ENCODE results near the gene LRP1B. TPM values are rescaled to one million over a fixed set of nuclear protein-coding genes. Genes with fewer than 3 reads are reported as not detected.

The LRP1B gene
- total and polyA plus RNA-seq, 2 of the 8 experiments (the other 6 are each of a cell fraction or from before 2014, with no cell fraction given), result 0.03 TPM; not detected in 1

- no peaks in the 10 kb centered on the region for H3K23me2 ChIP-seq (ENCODE audit: low read depth, low read length)
- 93% methylated on average over 6 of the region's 6 CpGs; no CpG with 5 or more reads in 1 of the 2 experiments for WGBS, 2 experiments (ENCODE audit: extremely low coverage in 1 of 2, insufficient coverage in 1 of 2, insufficient read length in 1 of 2, insufficient replicate concordance in 2 of 2, low coverage in 1 of 2, low lambda C conversion rate in 2 of 2, missing lambda C conversion rate in 1 of 2)
- no peak overlapping the region for H3K9ac ChIP-seq (replicated peaks in 1 of 4; ENCODE audit: extremely low read depth in 1 of 4, low read depth in 3 of 4, low read length in 3 of 4)
- H2AFZ ChIP-seq (ENCODE audit: low read length), result no peak overlapping the region
- no peaks in the 10 kb centered on the region for H4K20me1 ChIP-seq (replicated peaks in 1 of 2; ENCODE audit: control insufficient read depth in 1 of 2, insufficient read depth in 2 of 2, low read length in 2 of 2)
- H3K4me1 ChIP-seq (replicated peaks in 1 of 4; ENCODE audit: control insufficient read depth in 3 of 4, insufficient read depth in 4 of 4, low read length in 3 of 4), result peaks cover 0 to 2% (median under 1%) of the 10 kb centered on the region in 4 experiments; a peak in 5 of 7 replicates
- H4K8ac ChIP-seq (ENCODE audit: extremely low read depth, insufficient read depth, low read length), result no peak overlapping the region
- no peak overlapping the region for H2BK120ac ChIP-seq (replicated peaks; ENCODE audit: low read depth, low read length)
- H2BK15ac ChIP-seq (ENCODE audit: low read length), result no peak overlapping the region
- no peak for DNase-seq (ENCODE audit: low read depth in 1 of 2, low spot score in 2 of 2)
- H3K79me1 ChIP-seq (ENCODE audit: low read depth, low read length), result no peaks in the 10 kb centered on the region
- H3K18ac ChIP-seq (ENCODE audit: extremely low read depth, low read length), result no peak overlapping the region
- H3K4me2 ChIP-seq (ENCODE audit: insufficient read depth in 1 of 2, low read depth in 2 of 2, low read length in 2 of 2), result no peak overlapping the region
- H2BK12ac ChIP-seq (ENCODE audit: low read depth, low read length), result no peak overlapping the region
- no peak overlapping the region for H3K27ac ChIP-seq (ENCODE audit: low read depth, low read length)
- no peak overlapping the region for H4K5ac ChIP-seq (ENCODE audit: insufficient read length, low read depth, low read length)
- no peak overlapping the region for H3K4ac ChIP-seq (replicated peaks; ENCODE audit: insufficient read length, low read depth, low read length)
- no peaks in the 10 kb centered on the region for H3K9me3 ChIP-seq (ENCODE audit: insufficient read depth in 2 of 2, low read depth in 1 of 2, low read length in 1 of 2)
- H3K14ac ChIP-seq (ENCODE audit: insufficient read length), result no peak overlapping the region
- H2BK5ac ChIP-seq (ENCODE audit: low read depth, low read length), result no peak overlapping the region
- ChIA-PET POLR2A (ENCODE audit: partially characterized antibody) (no interaction called here), CTCF (ENCODE audit: partially characterized antibody) (interaction anchor here (1.2 kb wide), 2 partner anchors 9 to 99 kb away, joined by 3 to 5 read pairs; no protein-coding TSS in a partner anchor)
- TF ChIP-seq CBX8 (IDR thresholded peaks at IDR 0.05; ENCODE audit: borderline replicate concordance, low read depth, low read length) (no peak), EZH2 (IDR thresholded peaks at IDR 0.05; ENCODE audit: low read depth, low read length, severe bottlenecking) (no peak), CHD1 (IDR thresholded peaks at IDR 0.05; ENCODE audit: low read depth, low read length) (no peak), GABPA (IDR thresholded peaks at IDR 0.05; ENCODE audit: borderline replicate concordance, insufficient read depth, low read length) (no peak), POLR2A (IDR thresholded peaks at IDR 0.05; ENCODE audit: control extremely low read depth in 1 of 2, low read depth in 2 of 2, low read length in 2 of 2) (no peak), YY1 (IDR thresholded peaks at IDR 0.05; ENCODE audit: low read depth, low read length) (no peak), ZNF274 (IDR thresholded peaks at IDR 0.05; ENCODE audit: borderline replicate concordance, extremely low read depth, low read length) (no peak), MAX (IDR thresholded peaks at IDR 0.05) (no peak), SP4 (IDR thresholded peaks at IDR 0.05; ENCODE audit: low read length) (no peak), BCL11A (IDR thresholded peaks at IDR 0.05; ENCODE audit: low read depth in 2 of 2, low read length in 2 of 2) (no peak), CTBP2 (IDR thresholded peaks at IDR 0.05; ENCODE audit: borderline replicate concordance, insufficient read depth, insufficient read length, low read length) (no peak), CEBPB (IDR thresholded peaks at IDR 0.05; ENCODE audit: low read depth, low read length) (no peak), RNF2 (IDR thresholded peaks at IDR 0.05; ENCODE audit: borderline replicate concordance, low read depth, low read length, missing control alignments, poor library complexity, severe bottlenecking) (no peak), RAD21 (IDR thresholded peaks at IDR 0.05 in 1 of 2, conservative IDR thresholded peaks at IDR 0.05 in 1 of 2; ENCODE audit: low read depth in 2 of 2, low read length in 2 of 2) (no peak), CREB1 (IDR thresholded peaks at IDR 0.05) (no peak)
- FAIRE-seq, result no peak
- no peak overlapping the region for H2AK5ac ChIP-seq (ENCODE audit: low read depth, low read length)
- no peaks in the 10 kb centered on the region for H3K36me3 ChIP-seq (ENCODE audit: control insufficient read depth in 2 of 4, insufficient read depth in 4 of 4, low read length in 3 of 4)
- H3K79me2 ChIP-seq (ENCODE audit: control insufficient read depth in 1 of 2, insufficient read depth in 2 of 2, low read length in 2 of 2), result no peaks in the 10 kb centered on the region
- no peaks in the 10 kb centered on the region for H3K27me3 ChIP-seq (replicated peaks in 1 of 4; ENCODE audit: control insufficient read depth in 3 of 4, extremely low read depth in 1 of 4, insufficient read depth in 3 of 4, low read length in 3 of 4)
- no peak overlapping the region for H3K56ac ChIP-seq (replicated peaks; ENCODE audit: insufficient read length, low read depth, low read length)
- H3K4me3 ChIP-seq (ENCODE audit: extremely low read depth in 1 of 4, insufficient read depth in 2 of 4, low read depth in 3 of 4, low read length in 4 of 4), result no peak overlapping the region
- H3K23ac ChIP-seq (ENCODE audit: insufficient read length), result no peak overlapping the region
- H4K91ac ChIP-seq (replicated peaks; ENCODE audit: insufficient read length, low read length), result no peak overlapping the region
- H2BK20ac ChIP-seq (ENCODE audit: low read length), result no peak overlapping the region
These were observed 88.8 kb downstream of the LRP1B start for GRCh38 chr2:142041996-142042395.

Measured in H1 (cell line).